ENCODE data around the gene OR2T3.
"Not testable (repeated sequence)": the region's sequence is repeated elsewhere in the genome, so short reads cannot be mapped to it uniquely, and the experiment has no call there.

Gene OR2T3

GRCh38 chr1:248473051-248473450 lies at the start of gene OR2T3:
Gene OR2T3, plus strand, starts transcription at chr1:248473351. Its CDS starts 0 bp downstream, at chr1:248473351.
- not testable (repeated sequence) for DNase-seq

- DNase-seq = not testable (repeated sequence)
Observed at GRCh38 chr1:248427526-248428191, 45.5 kb upstream of the OR2T3 start.

- not testable (repeated sequence) for DNase-seq
Observed at GRCh38 chr1:248428192-248428533, 45.0 kb upstream of the OR2T3 start.

GRCh38 chr1:248431683-248432082 lies 41.5 kb upstream of the OR2T3 start:
- not testable (repeated sequence) for DNase-seq

- not testable (repeated sequence) for DNase-seq
Observed at GRCh38 chr1:248432201-248432600, 41.0 kb upstream of the OR2T3 start.

GRCh38 chr1:248433811-248434415 lies 39.2 kb upstream of the OR2T3 start:
- not testable (repeated sequence) for DNase-seq

GRCh38 chr1:248434913-248435312 lies 38.2 kb upstream of the OR2T3 start:
- not testable (repeated sequence) for DNase-seq

- not testable (repeated sequence) for DNase-seq
Observed at GRCh38 chr1:248436303-248436702, 36.8 kb upstream of the OR2T3 start.

- not testable (repeated sequence) for DNase-seq
Observed at GRCh38 chr1:248438668-248439067, 34.5 kb upstream of the OR2T3 start.

GRCh38 chr1:248439283-248439682 lies 33.9 kb upstream of the OR2T3 start:
- not testable (repeated sequence) for DNase-seq

GRCh38 chr1:248442500-248443277 lies 30.5 kb upstream of the OR2T3 start:
- DNase-seq = not testable (repeated sequence)

- not testable (repeated sequence) for DNase-seq
Observed at GRCh38 chr1:248444603-248445002, 28.5 kb upstream of the OR2T3 start.

GRCh38 chr1:248445399-248445798 lies 27.8 kb upstream of the OR2T3 start, which contains the start of gene OR2T2:
Gene OR2T2, plus strand, starts transcription at chr1:248445637. Its CDS starts 7,161 bp downstream, at chr1:248452798.
- not testable (repeated sequence) for DNase-seq

GRCh38 chr1:248448409-248449074 lies 24.6 kb upstream of the OR2T3 start:
- DNase-seq = not testable (repeated sequence)

GRCh38 chr1:248449821-248450465 lies 23.2 kb upstream of the OR2T3 start:
- DNase-seq = not testable (repeated sequence)

GRCh38 chr1:248450466-248451145 lies 22.5 kb upstream of the OR2T3 start:
- DNase-seq = not testable (repeated sequence)

- not testable (repeated sequence) for DNase-seq
Observed at GRCh38 chr1:248453619-248454018, 19.5 kb upstream of the OR2T3 start.

GRCh38 chr1:248455045-248455444 lies 18.1 kb upstream of the OR2T3 start:
- DNase-seq = not testable (repeated sequence)

- not testable (repeated sequence) for DNase-seq
Observed at GRCh38 chr1:248456635-248457034, 16.5 kb upstream of the OR2T3 start.

GRCh38 chr1:248459117-248459516 lies 14.0 kb upstream of the OR2T3 start:
- DNase-seq = not testable (repeated sequence)

GRCh38 chr1:248471154-248471553 lies 2.0 kb upstream of the OR2T3 start:
- no peak for DNase-seq

- not testable (repeated sequence) for DNase-seq
Observed at GRCh38 chr1:248472111-248472510, 1.0 kb upstream of the OR2T3 start.

All from CD4-positive, alpha-beta T cell treated with Interferon alpha-2 for 1 hour (primary cell).